Activated CD8-positive, alpha-beta T cell treated with anti-CD3 and anti-CD28 coated beads for 36 hours (primary cell): ENCODE data around the gene DPH1. TPM values are rescaled to one million over a fixed set of nuclear protein-coding genes. Genes with fewer than 3 reads are reported as not detected.
A peak's percentile ranks its signal among the peaks of the same experiment; 100 is the strongest.

Experiments
- ATAC-seq: fragments of 200-7000 bp; cut with Tn5 transposase; one replicate; pipeline ENCODE4 v1.10.0; 2021; ENCODE audit warnings: mild to moderate bottlenecking, moderate library complexity
- CTCF ChIA-PET: fragments of 350-600 bp; sonication (Branson Sonifier 250); formaldehyde crosslinking; loops from one replicate; lab custom pipeline; 2021; ENCODE audit warnings: antibody characterized with exemption; lab: Charles Lee
- POLR2A ChIA-PET: fragments of 350-600 bp; sonication (Branson Sonifier 250); formaldehyde crosslinking; loops from one replicate; lab custom pipeline; 2021; ENCODE audit warnings: antibody characterized with exemption; lab: Charles Lee
- DNase-seq: peaks from one replicate; pipeline ENCODE4 v3.0.0-alpha.2; 2020
- H3K27ac Mint-ChIP-seq: one replicate; pipeline ENCODE4 v1.8.0; 2021; ENCODE audit warnings: mild to moderate bottlenecking, mixed read lengths
- H3K27me3 Mint-ChIP-seq: one replicate; pipeline ENCODE4 v1.8.0; 2021; ENCODE audit warnings: mixed read lengths
- H3K36me3 Mint-ChIP-seq: one replicate; pipeline ENCODE4 v1.8.0; 2021; ENCODE audit warnings: low read depth, mixed read lengths
- H3K4me1 Mint-ChIP-seq: one replicate; pipeline ENCODE4 v1.8.0; 2021; ENCODE audit warnings: low read depth, mixed read lengths
- H3K4me3 Mint-ChIP-seq: one replicate; pipeline ENCODE4 v1.8.0; 2021; ENCODE audit warnings: mild to moderate bottlenecking, moderate library complexity, mixed read lengths
- H3K9me3 Mint-ChIP-seq: one replicate; pipeline ENCODE4 v1.8.0; 2021; ENCODE audit warnings: mixed read lengths
- CTCF ChIP-seq: fragments of 200-600 bp; IDR thresholded peaks from one replicate; pipeline ENCODE4 v1.8.0; 2022; ENCODE audit warnings: antibody characterized with exemption, mild to moderate bottlenecking
- intact Hi-C: fragments of 100-400 bp; cut with micrococcal nuclease; formaldehyde crosslinking; loops from one replicate; pipeline ENCODE4 v1.10.0; 2022
- total RNA-seq, 2 experiments: library from RNA; stranded (reverse); gene quantifications; one replicate each; pipeline ENCODE4 v1.2.3, GENCODE V29; 2021

Gene DPH1
- total RNA-seq, 2 experiments from 2014 or later = 27.8 to 32.5 TPM

- Mint-ChIP-seq H3K36me3 (no peaks in the 10 kb centered on the region), H3K27me3 (peaks cover 7% of the 10 kb centered on the region)
Measured at GRCh38 chr17:2019723-2020122, 10.2 kb upstream of the DPH1 start.

GRCh38 chr17:2020721-2021120 lies 9.2 kb upstream of the DPH1 start:
- Mint-ChIP-seq H3K27me3 (peaks cover 11% of the 10 kb centered on the region), H3K4me1 (peaks cover 4% of the 10 kb centered on the region), H3K9me3 (no peaks in the 10 kb centered on the region), H3K4me3 (no peak overlapping the region), H3K27ac (no peak overlapping the region), H3K36me3 (no peaks in the 10 kb centered on the region)
- ATAC-seq (no peak), DNase-seq (no peak)
- ChIA-PET POLR2A (no interaction called here), CTCF (interaction anchor here (1.6 kb wide), 1 partner anchor 112 kb away, joined by 5 read pairs; no protein-coding TSS in a partner anchor)
- intact Hi-C loops = no loop called here
- TF ChIP-seq CTCF = no peak

More at GRCh38 chr17:2019723-2020122, 10.2 kb upstream of the DPH1 start:
- H3K4me1 Mint-ChIP-seq = peaks cover 4% of the 10 kb centered on the region
- CTCF ChIA-PET = interaction anchor here (1.1 to 1.6 kb wide), 2 partner anchors 111 to 138 kb away, joined by 4 to 5 read pairs; no protein-coding TSS in a partner anchor
- POLR2A ChIA-PET = no interaction called here
- H3K9me3 Mint-ChIP-seq = no peaks in the 10 kb centered on the region
- DNase-seq = no peak
- H3K4me3 Mint-ChIP-seq = no peak overlapping the region
- no peak for TF ChIP-seq CTCF
- ATAC-seq = no peak
- intact Hi-C loops = no loop called here
- no peak overlapping the region for H3K27ac Mint-ChIP-seq

- intact Hi-C loops = no loop called here
- TF ChIP-seq CTCF = no peak
- DNase-seq (no peak), ATAC-seq (peak; percentile 29)
- Mint-ChIP-seq H3K27me3 (peaks cover 26% of the 10 kb centered on the region), H3K9me3 (no peaks in the 10 kb centered on the region), H3K27ac (no peak overlapping the region), H3K36me3 (no peaks in the 10 kb centered on the region), H3K4me3 (peak overlapping the region; percentile 33), H3K4me1 (peaks cover 8% of the 10 kb centered on the region)
- CTCF ChIA-PET = interaction anchor here (1.3 kb wide), 1 partner anchor 114 kb away, joined by 5 read pairs; no protein-coding TSS in a partner anchor
- POLR2A ChIA-PET = interaction anchor here (1.0 kb wide), 1 partner anchor 273 kb away, joined by 3 read pairs; no protein-coding TSS in a partner anchor
Measured at GRCh38 chr17:2022647-2023240, 7.2 kb upstream of the DPH1 start.

- DNase-seq (no peak), ATAC-seq (no peak)
- ChIA-PET CTCF (interaction anchor here (1.3 kb wide), 1 partner anchor 114 kb away, joined by 5 read pairs; no protein-coding TSS in a partner anchor), POLR2A (interaction anchor here (1.0 kb wide), 1 partner anchor 272 kb away, joined by 3 read pairs; no protein-coding TSS in a partner anchor)
- TF ChIP-seq CTCF = no peak
- H3K36me3 Mint-ChIP-seq = no peaks in the 10 kb centered on the region
- no peak overlapping the region for H3K27ac Mint-ChIP-seq
- intact Hi-C loops = no loop called here
- peaks cover 27% of the 10 kb centered on the region for H3K27me3 Mint-ChIP-seq
- peaks cover 8% of the 10 kb centered on the region for H3K4me1 Mint-ChIP-seq
- H3K4me3 Mint-ChIP-seq = peak overlapping the region; percentile 40
- no peaks in the 10 kb centered on the region for H3K9me3 Mint-ChIP-seq
Measured at GRCh38 chr17:2023256-2023655, 6.7 kb upstream of the DPH1 start.
